Panc1 (cell line): ENCODE data around the gene HELZ.

Experiments used
- CTCF ChIP-seq: fragments of 450-650 bp; IDR thresholded peaks from 2 replicates; pipeline ENCODE4 v1.5.1; 2017; ENCODE audit warnings: mild to moderate bottlenecking
- POLR2AphosphoS5 ChIP-seq: IDR thresholded peaks from 2 replicates; pipeline ENCODE4 v1.6.1; 2012; ENCODE audit warnings: mild to moderate bottlenecking, low read depth, low read length, moderate library complexity
- SIN3A ChIP-seq: IDR thresholded peaks from 2 replicates; pipeline ENCODE4 v1.6.1; 2012; ENCODE audit warnings: low read depth, mild to moderate bottlenecking, low read length, moderate library complexity, borderline replicate concordance; ENCODE audit not compliant: insufficient read depth

GRCh38 chr17:67217446-67217845 is 27.6 kb downstream of the HELZ start:
- TF ChIP-seq POLR2AphosphoS5 (no peak), CTCF (no peak), SIN3A (no peak)
